ENCODE measurements around the gene ABHD2.
"Not testable (repeated sequence)": the region's sequence is repeated elsewhere in the genome, so short reads cannot be mapped to it uniquely, and the experiment has no call there.

The ABHD2 gene

DNA sequence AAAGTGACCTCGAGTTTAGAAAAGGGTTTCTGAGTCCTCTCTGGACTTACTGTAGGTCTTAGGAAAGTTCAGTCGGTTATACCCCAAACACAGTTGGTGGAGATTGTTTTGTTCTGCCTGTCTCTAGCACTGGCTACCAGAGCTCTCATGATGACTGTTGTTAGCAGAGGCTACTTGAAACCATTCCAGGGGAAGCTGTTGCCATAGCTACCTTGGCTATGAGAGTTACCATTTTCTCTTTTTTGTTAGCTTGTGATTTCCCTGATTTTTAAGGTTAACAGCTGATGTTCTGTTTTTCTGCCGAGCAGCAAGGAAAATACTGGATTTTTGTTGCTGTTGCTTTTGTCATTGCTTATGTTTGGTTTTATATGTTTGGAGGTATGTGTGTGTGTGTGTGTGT, 26.7 kb downstream of the ABHD2 start:
- TF ChIP-seq, protein P1, sequence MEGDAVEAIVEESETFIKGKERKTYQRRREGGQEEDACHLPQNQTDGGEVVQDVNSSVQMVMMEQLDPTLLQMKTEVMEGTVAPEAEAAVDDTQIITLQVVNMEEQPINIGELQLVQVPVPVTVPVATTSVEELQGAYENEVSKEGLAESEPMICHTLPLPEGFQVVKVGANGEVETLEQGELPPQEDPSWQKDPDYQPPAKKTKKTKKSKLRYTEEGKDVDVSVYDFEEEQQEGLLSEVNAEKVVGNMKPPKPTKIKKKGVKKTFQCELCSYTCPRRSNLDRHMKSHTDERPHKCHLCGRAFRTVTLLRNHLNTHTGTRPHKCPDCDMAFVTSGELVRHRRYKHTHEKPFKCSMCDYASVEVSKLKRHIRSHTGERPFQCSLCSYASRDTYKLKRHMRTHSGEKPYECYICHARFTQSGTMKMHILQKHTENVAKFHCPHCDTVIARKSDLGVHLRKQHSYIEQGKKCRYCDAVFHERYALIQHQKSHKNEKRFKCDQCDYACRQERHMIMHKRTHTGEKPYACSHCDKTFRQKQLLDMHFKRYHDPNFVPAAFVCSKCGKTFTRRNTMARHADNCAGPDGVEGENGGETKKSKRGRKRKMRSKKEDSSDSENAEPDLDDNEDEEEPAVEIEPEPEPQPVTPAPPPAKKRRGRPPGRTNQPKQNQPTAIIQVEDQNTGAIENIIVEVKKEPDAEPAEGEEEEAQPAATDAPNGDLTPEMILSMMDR (IDR thresholded peaks at IDR 0.05; ENCODE audit: insufficient read depth, missing control alignments), result no peak
- no peak for FAIRE-seq
- no peak for DNase-seq (ENCODE audit: insufficient read length, low spot score)

DNA sequence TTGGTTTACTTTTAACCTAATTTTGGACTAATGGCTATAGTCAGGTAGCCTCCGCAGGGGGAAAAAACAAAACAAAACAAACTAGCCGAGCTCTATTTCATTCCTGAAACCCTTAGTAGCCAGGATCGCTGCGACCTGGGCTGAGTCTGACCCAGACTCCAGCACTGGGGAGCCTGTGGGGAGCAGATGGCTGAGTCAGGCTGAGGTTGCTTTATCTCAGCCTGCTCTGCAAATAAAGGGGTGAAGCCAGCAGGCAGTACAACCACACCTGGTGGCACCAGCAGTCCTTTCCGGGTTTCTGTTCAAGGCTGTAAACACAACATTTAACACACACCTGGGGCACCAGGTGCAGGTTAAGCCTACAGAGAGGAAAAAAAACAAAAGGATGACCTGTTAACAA, 27.3 kb downstream of the ABHD2 start:
- FAIRE-seq (no peak), DNase-seq (ENCODE audit: insufficient read length, low spot score) (no peak)
- TF ChIP-seq, protein P1 (IDR thresholded peaks at IDR 0.05; ENCODE audit: insufficient read depth, missing control alignments), result no peak

DNA sequence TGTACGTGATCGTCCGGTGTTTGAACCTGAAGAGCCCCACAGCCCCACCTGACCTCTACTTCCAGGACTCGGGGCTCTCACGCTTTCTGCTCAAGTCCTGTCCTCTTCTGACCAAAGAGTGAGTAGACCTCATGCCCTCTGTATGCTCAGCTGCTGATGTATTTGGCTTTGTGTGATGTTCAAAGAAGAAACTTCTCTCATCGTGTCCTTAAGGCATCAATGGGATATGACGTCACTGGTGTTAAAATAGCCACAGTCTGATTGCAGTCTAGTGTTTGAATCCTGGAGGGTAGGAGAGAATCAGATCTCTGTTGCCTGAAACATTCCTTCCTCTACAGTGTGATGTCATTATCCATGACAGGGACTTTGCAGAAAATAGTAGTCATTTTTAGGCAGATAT, 28.1 kb downstream of the ABHD2 start:
- FAIRE-seq (no peak), DNase-seq (ENCODE audit: insufficient read length, low spot score) (no peak)
- TF ChIP-seq, protein P1 (IDR thresholded peaks at IDR 0.05; ENCODE audit: insufficient read depth, missing control alignments), result no peak

DNA sequence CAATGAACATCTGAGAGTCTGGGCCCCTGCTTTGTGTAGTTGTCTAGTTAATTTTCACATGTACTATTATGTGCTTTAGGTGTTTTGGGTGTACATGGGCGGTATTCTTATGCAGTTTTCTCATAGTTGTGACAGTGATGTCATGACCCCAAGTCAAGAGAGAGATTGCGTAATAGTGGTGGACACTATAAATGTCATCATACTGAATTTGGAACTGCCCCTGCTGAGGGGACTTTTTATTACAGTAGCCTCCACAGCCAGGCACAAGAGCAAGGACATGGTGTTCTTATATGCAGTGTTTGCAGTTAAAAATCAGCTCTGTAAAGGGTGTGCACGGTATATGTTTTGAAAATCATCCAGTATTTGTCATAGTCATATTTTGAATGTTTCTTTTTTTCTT, 29.5 kb downstream of the ABHD2 start:
- TF ChIP-seq, protein P1 (IDR thresholded peaks at IDR 0.05; ENCODE audit: insufficient read depth, missing control alignments), result no peak
- no peak for FAIRE-seq
- no peak for DNase-seq (ENCODE audit: insufficient read length, low spot score)

DNA sequence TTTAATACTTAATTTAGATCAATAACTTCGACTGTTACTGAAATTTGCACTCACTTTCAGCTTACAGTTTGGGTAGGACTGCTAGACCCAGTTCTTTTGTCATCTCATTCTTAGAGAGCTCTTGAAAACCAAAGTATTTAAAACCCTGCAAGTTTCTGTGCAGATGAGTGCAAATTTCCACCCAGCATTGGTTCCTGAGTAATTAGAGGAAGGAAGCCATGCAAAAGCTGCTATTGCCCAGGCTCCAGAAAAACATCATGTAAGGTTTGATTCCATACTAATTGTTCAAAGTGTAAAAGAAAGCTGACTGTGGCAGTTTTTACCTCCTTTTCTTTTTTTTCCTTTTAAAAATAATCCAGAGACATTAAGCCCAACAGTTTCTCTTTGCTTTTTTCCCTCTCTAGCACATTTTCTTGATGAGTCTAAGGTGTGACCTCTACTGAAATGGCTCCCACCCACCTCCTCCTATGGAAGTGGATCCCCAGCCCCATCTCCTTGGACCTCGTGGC, 30.3 kb downstream of the ABHD2 start:
- DNase-seq (ENCODE audit: insufficient read length, low spot score) (no peak), FAIRE-seq (no peak)
- TF ChIP-seq, protein P1 (IDR thresholded peaks at IDR 0.05; ENCODE audit: insufficient read depth, missing control alignments), result no peak

DNA sequence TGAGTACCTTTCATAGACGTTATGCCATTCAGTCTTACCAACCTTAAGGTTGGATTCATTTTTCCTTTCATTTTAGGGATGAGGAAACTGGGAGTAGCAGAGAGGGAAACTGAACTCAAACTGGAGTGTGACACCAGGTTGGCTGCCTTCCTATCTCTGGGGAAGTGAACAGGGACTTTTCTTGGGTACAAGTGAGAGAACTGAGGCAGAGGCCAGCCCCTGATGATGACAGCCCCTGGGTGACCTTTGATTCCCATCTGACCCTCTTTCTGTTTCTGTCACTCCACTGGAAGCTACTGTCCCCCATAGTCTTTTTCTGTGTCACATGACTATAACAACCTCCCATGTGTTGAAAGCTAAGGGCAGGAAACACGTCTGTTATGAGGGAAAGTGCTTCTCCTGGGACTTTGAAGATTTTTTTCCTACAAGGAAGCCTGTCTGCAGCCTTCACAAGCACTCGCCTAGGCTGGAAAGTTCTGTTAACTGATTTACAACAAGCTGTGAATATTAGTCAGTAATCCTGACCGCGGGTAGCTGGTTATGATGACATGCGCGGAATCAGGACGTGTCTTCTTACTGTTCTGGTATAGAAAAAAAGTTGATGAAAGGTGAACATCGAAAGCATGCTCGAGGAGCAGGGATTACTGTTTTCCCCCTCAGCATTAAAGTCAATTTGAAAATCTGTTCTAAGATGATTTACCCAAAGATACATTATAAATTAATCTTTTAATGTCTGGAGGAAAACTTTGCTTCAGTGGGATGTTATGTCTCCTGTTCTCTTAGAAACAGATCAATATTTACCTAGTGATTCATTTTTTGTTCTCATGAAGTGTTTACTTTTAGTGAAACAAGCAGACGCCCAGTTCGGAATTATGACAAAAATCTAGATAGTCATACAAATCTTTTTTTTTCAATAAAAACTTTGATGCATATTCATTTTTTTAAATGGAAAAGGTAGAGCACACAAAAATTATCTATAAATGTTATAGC, 31.5 kb downstream of the ABHD2 start:
- FAIRE-seq (no peak), DNase-seq (ENCODE audit: insufficient read length, low spot score) (no peak)
- TF ChIP-seq, protein P1 (IDR thresholded peaks at IDR 0.05; ENCODE audit: insufficient read depth, missing control alignments), result no peak

- DNase-seq (ENCODE audit: insufficient read length, low spot score); FAIRE-seq: not testable (repeated sequence)
Observed at GRCh38 chr15:89120479-89121000, 32.3 kb downstream of the ABHD2 start.
